Measurements from ENCODE around the gene SLC46A2. TPM values are rescaled to one million over a fixed set of nuclear protein-coding genes. Genes with fewer than 3 reads are reported as not detected.

SLC46A2 gene
- 10 to 100 TPM in 5 of 6 donors, 1 to 10 TPM in 1; 9.1 to 23.6 (median 14.8) TPM for total RNA-seq

- Histone ChIP-seq H3K27me3 (no peaks in the 10 kb centered on the region), H3K4me3 (peak within 1 kb of the TSS in 3 of 4 donors; percentile 44 to 53 (median 51)), H3K36me3 (no peaks in the 10 kb centered on the region), H3K9me3 (no peaks in the 10 kb centered on the region), H3K4me1 (peaks cover 9 to 26% (median 17%) of the 10 kb centered on the region in 4 donors), H3K27ac (peak within 1 kb of the TSS in 3 of 4 donors; percentile 48 to 76 (median 62))
- TF ChIP-seq POLR2AphosphoS5 (IDR thresholded peaks at IDR 0.05) = peak in 1 of 2 donors; percentile 32
- peak in 1 of 6 experiments; percentile 12 for TF ChIP-seq CTCF (IDR thresholded peaks at IDR 0.05)
- no peak for TF ChIP-seq EP300 (IDR thresholded peaks at IDR 0.05)
- peak in 1 of 4 donors; percentile 78 for TF ChIP-seq POLR2A (IDR thresholded peaks at IDR 0.05)
- DNase-seq = peak; percentile 77 to 90
- WGBS, 2 donors = 13 to 22% methylated on average over 8 to 51 of the region's 78 CpGs
- ATAC-seq (ENCODE audit: low FRiP score in 2 of 2) = peak; percentile 73 to 76
Measured at GRCh38 chr9:112890106-112891081, at the start of gene SLC46A2. TSS of gene SLC46A2 (minus strand) at chr9:112890876. CDS start at chr9:112890681, 195 bp downstream.

- H3K27me3 ChIP-seq = no peaks in the 10 kb centered on the region
- TF ChIP-seq POLR2A (IDR thresholded peaks at IDR 0.05) = no peak
- TF ChIP-seq CTCF (IDR thresholded peaks at IDR 0.05) = no peak
- TF ChIP-seq POLR2AphosphoS5 (IDR thresholded peaks at IDR 0.05) = no peak
- TF ChIP-seq EP300 (IDR thresholded peaks at IDR 0.05) = no peak
- H3K9me3 ChIP-seq = no peaks in the 10 kb centered on the region
- ATAC-seq (ENCODE audit: low FRiP score in 2 of 2) (no peak), DNase-seq (no peak)
- no peaks in the 10 kb centered on the region for H3K36me3 ChIP-seq
- no peak overlapping the region for H3K27ac ChIP-seq
- H3K4me1 ChIP-seq = no peaks in the 10 kb centered on the region
- H3K4me3 ChIP-seq = no peak overlapping the region
Measured at GRCh38 chr9:112939418-112939817, 48.7 kb upstream of the SLC46A2 start.

- Histone ChIP-seq H3K4me3 (no peak overlapping the region), H3K9me3 (no peaks in the 10 kb centered on the region), H3K4me1 (no peaks in the 10 kb centered on the region), H3K27me3 (no peaks in the 10 kb centered on the region), H3K36me3 (no peaks in the 10 kb centered on the region), H3K27ac (no peak overlapping the region)
- TF ChIP-seq POLR2A (IDR thresholded peaks at IDR 0.05) (no peak), CTCF (IDR thresholded peaks at IDR 0.05) (no peak), EP300 (IDR thresholded peaks at IDR 0.05) (no peak), POLR2AphosphoS5 (IDR thresholded peaks at IDR 0.05) (no peak)
- no peak for ATAC-seq (ENCODE audit: low FRiP score in 2 of 2)
- no peak for DNase-seq
- WGBS, 2 donors = 46% methylated on average over 2 of the region's 2 CpGs
Measured at GRCh38 chr9:112933696-112934095, 43.0 kb upstream of the SLC46A2 start.

GRCh38 chr9:112925058-112925641 lies 34.5 kb upstream of the SLC46A2 start:
- DNase-seq (no peak), ATAC-seq (ENCODE audit: low FRiP score in 2 of 2) (peak in 1 of 2 donors; percentile 60)
- H3K9me3 ChIP-seq = no peaks in the 10 kb centered on the region
- H3K4me3 ChIP-seq = no peak overlapping the region
- H3K27me3 ChIP-seq = no peaks in the 10 kb centered on the region
- TF ChIP-seq POLR2AphosphoS5 (IDR thresholded peaks at IDR 0.05) (no peak), CTCF (IDR thresholded peaks at IDR 0.05) (peak in 2 of 6 experiments; percentile 18 to 20)
- H3K36me3 ChIP-seq = no peaks in the 10 kb centered on the region
- no peak overlapping the region for H3K27ac ChIP-seq
- 31 to 44% methylated on average over 8 of the region's 8 CpGs for WGBS, 2 donors
- H3K4me1 ChIP-seq = no peaks in the 10 kb centered on the region
